Endothelial cell of umbilical vein (primary cell): Measurements from ENCODE around the gene CRABP1. TPM values are rescaled to one million over a fixed set of nuclear protein-coding genes. Genes with fewer than 3 reads are reported as not detected.

Source experiments
- BruUV-seq: library from RNA; stranded (reverse); fragments of 400-500 nt; replicated peaks from 2 replicates; lab custom pipeline; 2021; lab: Mats Ljungman, UMichigan
- CTCF ChIA-PET: fragments of 300-600, 350-600 bp; sonication (Branson Sonifier 250); formaldehyde crosslinking; loops from one replicate; lab custom pipeline; 2021; ENCODE audit warnings: antibody characterized with exemption, inconsistent platforms; lab: Charles Lee
- POLR2A ChIA-PET: fragments of 300-600, 350-600 bp; sonication (Branson Sonifier 250); formaldehyde crosslinking; loops from one replicate; lab custom pipeline; 2021; ENCODE audit warnings: antibody characterized with exemption, inconsistent platforms; lab: Charles Lee
- DNase-seq: peaks from one replicate; pipeline ENCODE4 v3.0.0-alpha.2; 2011; ENCODE audit warnings: low read depth, low spot score
- FAIRE-seq: peaks from 2 replicates; lab custom pipeline; 2011; peaks lifted over from hg19 to GRCh38; lab: Jason Lieb, UNC
- H2AFZ ChIP-seq: 2 replicates; pipeline ENCODE4 v1.6.0; 2012; ENCODE audit warnings: low read depth, low read length, control low read depth, inconsistent platforms
- H3K27ac ChIP-seq: 2 replicates; pipeline ENCODE4 v1.5.1; 2011; ENCODE audit warnings: low read depth, mild to moderate bottlenecking, control low read depth, low read length, moderate library complexity; ENCODE audit not compliant: insufficient read depth
- H3K27me3 ChIP-seq, 2 experiments: 2 replicates each; pipeline versions ENCODE4 v1.6.0 to v1.6.1; 2011; ENCODE audit warnings: low read length in 2 of 2, mixed read lengths in 1 of 2; ENCODE audit not compliant: control insufficient read depth in 2 of 2, insufficient read depth in 2 of 2
- H3K36me3 ChIP-seq, 2 experiments: 2 replicates in 1 of 2; 3 replicates in 1 of 2; pipeline ENCODE4 v1.5.1; 2011; ENCODE audit warnings: low read length in 2 of 2, mild to moderate bottlenecking in 1 of 2, moderate library complexity in 1 of 2; ENCODE audit not compliant: control insufficient read depth in 2 of 2, insufficient read depth in 2 of 2; ENCODE audit errors: extremely low read depth in 1 of 2
- H3K4me1 ChIP-seq: 3 replicates; pipeline ENCODE4 v1.5.1; 2011; ENCODE audit warnings: mild to moderate bottlenecking, low read length; ENCODE audit not compliant: control insufficient read depth, insufficient read depth; ENCODE audit errors: extremely low read depth
- H3K4me2 ChIP-seq: 2 replicates; pipeline ENCODE4 v1.6.1; 2011; ENCODE audit warnings: low read length, control low read depth, mixed read lengths; ENCODE audit not compliant: insufficient read depth
- H3K4me3 ChIP-seq, 3 experiments: fragments of 200-600 bp in 1 of 3; sonication (generic), shearing (Covaris generic) in 1 of 3; replicated peaks in 1 of 3; 2 replicates each; pipeline ENCODE4 v1.5.1; 2011 to 2016; ENCODE audit warnings: control low read depth in 3 of 3, low read length in 3 of 3, mild to moderate bottlenecking in 2 of 3, inconsistent platforms in 1 of 3, low read depth in 1 of 3, moderate library complexity in 1 of 3; ENCODE audit not compliant: insufficient read depth in 1 of 3
- H3K79me2 ChIP-seq: 2 replicates; pipeline ENCODE4 v1.6.0; 2012; ENCODE audit warnings: low read length, inconsistent platforms; ENCODE audit not compliant: control insufficient read depth, insufficient read depth
- H3K9ac ChIP-seq: replicated peaks from 2 replicates; pipeline ENCODE3; 2011; ENCODE audit warnings: low read length, control low read depth; ENCODE audit not compliant: insufficient read depth; ENCODE audit errors: extremely low read depth
- H3K9me1 ChIP-seq: replicated peaks from 3 replicates; pipeline ENCODE4 v1.6.0; 2011; ENCODE audit warnings: mild to moderate bottlenecking, low read length; ENCODE audit not compliant: control insufficient read depth, insufficient read depth; ENCODE audit errors: extremely low read depth
- H3K9me3 ChIP-seq: replicated peaks from 2 replicates; pipeline ENCODE4 v1.5.1; 2012; ENCODE audit warnings: low read length, inconsistent platforms; ENCODE audit not compliant: control insufficient read depth, insufficient read depth
- H4K20me1 ChIP-seq: replicated peaks from 2 replicates; pipeline ENCODE3; 2011; ENCODE audit warnings: mild to moderate bottlenecking, low read length; ENCODE audit not compliant: control insufficient read depth, insufficient read depth; ENCODE audit errors: extremely low read depth
- CTCF ChIP-seq, 2 donors: IDR thresholded peaks; 1 replicate in 1 of 2; 2 replicates in 1 of 2; pipeline ENCODE4 v1.5.1; 2011; ENCODE audit warnings: low read length in 2 of 2, mild to moderate bottlenecking in 2 of 2, moderate library complexity in 2 of 2, control low read depth in 1 of 2, inconsistent platforms in 1 of 2, low read depth in 1 of 2; ENCODE audit not compliant: insufficient read depth in 1 of 2; ENCODE audit errors: extremely low read depth in 1 of 2
- EZH2 ChIP-seq: IDR thresholded peaks from 2 replicates; pipeline ENCODE4 v1.6.1; 2012; ENCODE audit warnings: borderline replicate concordance, low read depth, mild to moderate bottlenecking, moderate library complexity, low read length, inconsistent platforms; ENCODE audit not compliant: severe bottlenecking
- FOS ChIP-seq: IDR thresholded peaks from 2 replicates; pipeline ENCODE4 v1.6.1; 2011; ENCODE audit warnings: mild to moderate bottlenecking, low read length, moderate library complexity, borderline replicate concordance; ENCODE audit not compliant: insufficient read depth
- GATA2 ChIP-seq: IDR thresholded peaks from 2 replicates; pipeline ENCODE4 v1.7.0; 2011; ENCODE audit warnings: low read depth, mild to moderate bottlenecking, moderate library complexity, mixed read lengths, low read length; ENCODE audit not compliant: insufficient read length, insufficient read depth
- JUN ChIP-seq: IDR thresholded peaks from 2 replicates; pipeline ENCODE4 v1.6.1; 2011; ENCODE audit warnings: borderline replicate concordance, low read depth; ENCODE audit not compliant: insufficient read length, insufficient read depth
- MYC ChIP-seq: IDR thresholded peaks from one replicate; pipeline ENCODE4 v1.6.1; 2011; ENCODE audit warnings: mild to moderate bottlenecking, low read depth, low read length
- POLR2A ChIP-seq: IDR thresholded peaks from 2 replicates; pipeline ENCODE4 v1.6.1; 2012; ENCODE audit warnings: low read depth, mild to moderate bottlenecking, control low read depth, low read length
- POLR2AphosphoS5 ChIP-seq: IDR thresholded peaks from 2 replicates; pipeline ENCODE4 v1.6.1; 2012; ENCODE audit warnings: low read depth, mild to moderate bottlenecking, control low read depth, low read length, moderate library complexity; ENCODE audit not compliant: insufficient read depth
- dilution Hi-C: fragments of 300-500 bp; cut with MboI; formaldehyde crosslinking; loops from one replicate; pipeline ENCODE4 v1.15.0; 2019; ENCODE audit warnings: low sequenced_read_pairs; ENCODE audit not compliant: extremely low pct_ligation_motif_present
- intact Hi-C: fragments of 100-400 bp; cut with micrococcal nuclease; formaldehyde crosslinking; loops from one replicate; pipeline ENCODE4 v1.10.0; 2022
- polyA plus RNA-seq, 4 experiments: library from polyadenylated mRNA; depleted of rRNA in 3 of 4; stranded (reverse) in 3 of 4; unstranded in 1 of 4; fragments of >200 nt; gene quantifications; 2 replicates each; pipeline versions ENCODE4 v1.2.1 to v1.2.3, GENCODE V29; 2011 to 2012; ENCODE audit warnings: missing spikeins in 1 of 4
- total RNA-seq: library from RNA; stranded (reverse); gene quantifications from 2 replicates; pipeline ENCODE4 v1.2.3, GENCODE V29; 2021
- TF ChIP-seq, protein P1 (sequence below): IDR thresholded peaks from 2 replicates; pipeline ENCODE4 v1.6.1; 2011; ENCODE audit not compliant: insufficient read depth, insufficient read length

CRABP1 gene
- total and polyA plus RNA-seq, 2 donors (not counting 3 experiments of a cell fraction or from before 2014, with no cell fraction given), result 0.11 TPM; not detected in 1

GRCh38 chr15:78366342-78366741, 26.2 kb downstream of the CRABP1 start:
- no peaks in the 10 kb centered on the region for H3K79me2 ChIP-seq
- intact Hi-C loops, result no loop called here
- no peak overlapping the region for H3K4me2 ChIP-seq
- no peaks in the 10 kb centered on the region for H4K20me1 ChIP-seq
- DNase-seq (no peak), FAIRE-seq (no peak)
- no peaks in the 10 kb centered on the region for H3K9me1 ChIP-seq
- no peaks in the 10 kb centered on the region for H3K36me3 ChIP-seq
- H3K27me3 ChIP-seq, result peaks cover 6 to 9% of the 10 kb centered on the region in 2 experiments
- dilution Hi-C loops, result no loop called here
- no peaks in the 10 kb centered on the region for H3K4me1 ChIP-seq
- H3K27ac ChIP-seq, result no peak overlapping the region
- H3K9ac ChIP-seq, result no peak overlapping the region
- BruUV-seq, result no TSS peak
- TF ChIP-seq POLR2A (no peak), CTCF (IDR thresholded peaks at IDR 0.05; ENCODE audit: extremely low read depth in 1 of 2, insufficient read depth in 1 of 2, low read depth in 1 of 2, low read length in 2 of 2) (no peak), GATA2 (no peak), EZH2 (no peak), JUN (no peak), POLR2AphosphoS5 (no peak), FOS (no peak), MYC (no peak)
- TF ChIP-seq, protein P1, sequence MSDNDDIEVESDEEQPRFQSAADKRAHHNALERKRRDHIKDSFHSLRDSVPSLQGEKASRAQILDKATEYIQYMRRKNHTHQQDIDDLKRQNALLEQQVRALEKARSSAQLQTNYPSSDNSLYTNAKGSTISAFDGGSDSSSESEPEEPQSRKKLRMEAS, result no peak
- H3K4me3 ChIP-seq, result no peak overlapping the region
- ChIA-PET CTCF (no interaction called here), POLR2A (no interaction called here)
- H2AFZ ChIP-seq, result no peak overlapping the region
- H3K9me3 ChIP-seq, result no peaks in the 10 kb centered on the region
